Right renal pelvis (tissue), 4 donors: ENCODE data around the gene MAJIN. TPM values are rescaled to one million over a fixed set of nuclear protein-coding genes. Genes with fewer than 3 reads are reported as not detected.
"Not testable (repeated sequence)": the region's sequence is repeated elsewhere in the genome, so short reads cannot be mapped to it uniquely, and the experiment has no call there.

Experiments
- DNase-seq, 4 donors: peaks; one replicate each; pipeline ENCODE4 v3.0.0-alpha.2; 2013; ENCODE audit warnings: low read depth in 4 of 4, low spot score in 3 of 4, missing footprints in 1 of 4
- polyA plus RNA-seq, 4 donors: library from polyadenylated mRNA; unstranded; fragments of 120-200 nt; gene quantifications; one replicate each; pipeline ENCODE4 v1.2.1, GENCODE V29; 2013; ENCODE audit not compliant: insufficient read length in 4 of 4

The MAJIN gene
- polyA plus RNA-seq = 1 to 10 TPM in 2 of 4 donors, under 1 TPM in 2; 0.80 to 1.5 (median 1.00) TPM

GRCh38 chr11:64971421-64972233 lies at the start of gene MAJIN:
Gene MAJIN, minus strand, starts transcription at chr11:64972108. Its CDS starts 12,703 bp downstream, at chr11:64959405.
- peak; percentile 77 to 84 (median 82) for DNase-seq

GRCh38 chr11:65021509-65021908 lies 49.6 kb upstream of the MAJIN start:
- DNase-seq = no peak

GRCh38 chr11:65021003-65021402 lies 49.1 kb upstream of the MAJIN start:
- DNase-seq = no peak

GRCh38 chr11:65019824-65020223 lies 47.9 kb upstream of the MAJIN start:
- DNase-seq = no peak

GRCh38 chr11:65017937-65018336 lies 46.0 kb upstream of the MAJIN start:
- no peak for DNase-seq

GRCh38 chr11:65016705-65017104 lies 44.8 kb upstream of the MAJIN start:
- DNase-seq = no peak

GRCh38 chr11:65014726-65015227 lies 42.9 kb upstream of the MAJIN start:
- DNase-seq = no peak

- DNase-seq = peak; percentile 87 to 89 (median 88)
Observed at GRCh38 chr11:65013888-65014725, 42.2 kb upstream of the MAJIN start, which contains the start of gene ARL2. Gene ARL2, plus strand, starts transcription at chr11:65014160. Its CDS starts 48 bp downstream, at chr11:65014208.

GRCh38 chr11:65013130-65013887 lies 41.4 kb upstream of the MAJIN start:
- peak; percentile 75 to 86 (median 80) for DNase-seq

- no peak for DNase-seq
Observed at GRCh38 chr11:65008873-65009272, 37.0 kb upstream of the MAJIN start.

GRCh38 chr11:65008016-65008415 lies 36.1 kb upstream of the MAJIN start:
- DNase-seq = no peak

GRCh38 chr11:65003968-65004367 lies 32.1 kb upstream of the MAJIN start:
- not testable (repeated sequence) for DNase-seq

- no peak for DNase-seq
Observed at GRCh38 chr11:65003282-65003681, 31.4 kb upstream of the MAJIN start.

- no peak for DNase-seq
Observed at GRCh38 chr11:65002706-65003105, 30.8 kb upstream of the MAJIN start.

- DNase-seq = no peak
Observed at GRCh38 chr11:64999478-64999877, 27.6 kb upstream of the MAJIN start.

GRCh38 chr11:64998690-64999431 lies 27.0 kb upstream of the MAJIN start:
- DNase-seq = no peak

GRCh38 chr11:64998141-64998540 lies 26.2 kb upstream of the MAJIN start:
- no peak for DNase-seq

- DNase-seq = peak in 3 of 4 donors; percentile 53 to 68 (median 61)
Observed at GRCh38 chr11:64996710-64997380, 24.9 kb upstream of the MAJIN start, which contains the start of gene BATF2. Gene BATF2, minus strand, starts transcription at chr11:64996971. Its CDS starts 57 bp downstream, at chr11:64996914.

GRCh38 chr11:64996327-64996709 lies 24.4 kb upstream of the MAJIN start:
- DNase-seq = no peak
